Smooth muscle cell (in vitro differentiated cells): ENCODE measurements around the gene TMEM117. TPM values are rescaled to one million over a fixed set of nuclear protein-coding genes. Genes with fewer than 3 reads are reported as not detected.
"Not testable (repeated sequence)": the region's sequence is repeated elsewhere in the genome, so short reads cannot be mapped to it uniquely, and the experiment has no call there.

ENCODE experiments used
- DNase-seq: peaks from one replicate; lab custom pipeline; 2025; ENCODE audit not compliant: unreplicated experiment; lab: John Stamatoyannopoulos, UW
- H2AFZ ChIP-seq: fragments of 200-600 bp; sonication (generic); 2 replicates; pipeline ENCODE4 v1.6.0; 2016; ENCODE audit warnings: antibody characterized with exemption, low read depth, mild to moderate bottlenecking
- H3F3A ChIP-seq: fragments of 200-600 bp; sonication (generic); 2 replicates; pipeline ENCODE4 v1.6.0; 2017; ENCODE audit warnings: antibody characterized with exemption, low read depth
- H3K27ac ChIP-seq: fragments of 200-600 bp; sonication (generic); 2 replicates; pipeline ENCODE4 v1.5.1; 2016; ENCODE audit warnings: low read depth, mild to moderate bottlenecking
- H3K27me3 ChIP-seq: fragments of 200-600 bp; sonication (generic); 2 replicates; pipeline ENCODE4 v1.6.1; 2016; ENCODE audit warnings: low read depth, mild to moderate bottlenecking
- H3K36me3 ChIP-seq: fragments of 200-600 bp; sonication (generic); 2 replicates; pipeline ENCODE4 v1.5.1; 2016; ENCODE audit warnings: low read depth
- H3K4me1 ChIP-seq: fragments of 200-600 bp; sonication (generic); 2 replicates; pipeline ENCODE4 v1.5.1; 2016; ENCODE audit warnings: low read depth
- H3K4me2 ChIP-seq: fragments of 200-600 bp; sonication (generic); 2 replicates; pipeline ENCODE4 v1.6.0; 2016; ENCODE audit warnings: mild to moderate bottlenecking
- H3K4me3 ChIP-seq: fragments of 200-600 bp; sonication (generic); 2 replicates; pipeline ENCODE4 v1.5.1; 2016; ENCODE audit warnings: mild to moderate bottlenecking
- H3K79me2 ChIP-seq: fragments of 200-600 bp; sonication (generic); 2 replicates; pipeline ENCODE4 v1.6.0; 2016; ENCODE audit warnings: low read depth, mild to moderate bottlenecking
- H3K9ac ChIP-seq: fragments of 200-600 bp; sonication (generic); 2 replicates; pipeline ENCODE4 v1.6.0; 2016; ENCODE audit warnings: low read depth
- H3K9me3 ChIP-seq: fragments of 200-600 bp; sonication (generic); replicated peaks from 2 replicates; pipeline ENCODE4 v1.5.1; 2016; ENCODE audit warnings: low read depth
- H4K20me1 ChIP-seq: fragments of 200-600 bp; sonication (generic); 2 replicates; pipeline ENCODE4 v1.6.0; 2016; ENCODE audit warnings: low read depth
- WGBS: methylation state at CpG from one replicate; pipeline ENCODE4 v1.1.7; 2016; ENCODE audit warnings: low lambda C conversion rate; 5-methylcytosine and 5-hydroxymethylcytosine counted together
- polyA plus RNA-seq: library from polyadenylated mRNA; unstranded; fragments of >200 nt; fragmentation: Nextera tagmentation; extraction: Ambion mirVana; gene quantifications from 2 replicates; pipeline ENCODE4 v1.2.1, GENCODE V29; 2016
- total RNA-seq: library from RNA; depleted of rRNA; stranded (reverse); fragments of >200 nt; gene quantifications from 2 replicates; pipeline ENCODE4 v1.2.3, GENCODE V29; 2014
- TF ChIP-seq, protein P1 (sequence below): fragments of 200-600 bp; sonication (generic); IDR thresholded peaks from 2 replicates; pipeline ENCODE4 v1.5.1; 2017; ENCODE audit warnings: borderline replicate concordance, mild to moderate bottlenecking, antibody characterized with exemption; ENCODE audit not compliant: insufficient read depth, poor library complexity, severe bottlenecking

Gene TMEM117
- total and polyA plus RNA-seq, 2 experiments from 2014 or later, result 13.0 to 38.9 TPM

DNA sequence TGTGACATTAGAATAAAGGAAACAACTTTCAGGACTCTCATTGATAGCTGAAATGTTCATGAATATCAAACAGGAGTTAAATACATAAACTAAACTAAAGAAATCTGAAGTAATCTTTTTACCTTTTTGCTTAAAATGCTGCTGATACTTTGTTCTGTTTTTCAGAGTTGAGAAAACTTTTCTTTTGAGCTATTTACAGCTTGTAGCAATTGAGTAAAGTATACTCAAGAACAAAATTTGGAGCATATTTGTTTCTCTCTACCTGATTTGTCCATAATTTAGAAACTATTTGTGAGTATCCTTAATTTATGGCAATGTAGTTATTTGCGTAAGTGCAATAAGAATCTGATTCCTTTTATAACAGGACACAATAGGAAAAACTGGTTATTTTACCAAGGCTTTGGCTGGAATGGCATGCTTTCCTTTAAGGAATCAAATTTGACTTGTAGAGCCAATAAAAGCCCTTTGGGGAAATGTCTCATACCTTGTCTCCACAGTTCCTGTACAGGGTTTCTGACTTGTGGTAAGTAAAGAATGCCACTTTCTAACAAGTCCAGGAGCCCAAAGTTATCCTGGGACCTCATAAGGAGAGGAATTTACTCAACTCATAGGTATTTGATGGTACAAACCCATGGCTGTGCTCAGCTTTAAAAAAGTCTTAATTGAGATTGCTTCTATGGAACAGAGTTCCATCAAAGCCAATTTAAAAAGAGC, 195.7 kb downstream of the TMEM117 start:
- Histone ChIP-seq H3K9me3 (no peaks in the 10 kb centered on the region), H3K27ac (no peak overlapping the region), H3F3A (no peaks in the 10 kb centered on the region), H3K9ac (no peak overlapping the region), H2AFZ (no peak overlapping the region), H4K20me1 (no peaks in the 10 kb centered on the region), H3K27me3 (no peaks in the 10 kb centered on the region), H3K4me1 (no peaks in the 10 kb centered on the region), H3K36me3 (no peaks in the 10 kb centered on the region), H3K4me3 (no peak overlapping the region), H3K4me2 (no peak overlapping the region), H3K79me2 (no peaks in the 10 kb centered on the region)
- DNase-seq, result no peak
- TF ChIP-seq, protein P1, sequence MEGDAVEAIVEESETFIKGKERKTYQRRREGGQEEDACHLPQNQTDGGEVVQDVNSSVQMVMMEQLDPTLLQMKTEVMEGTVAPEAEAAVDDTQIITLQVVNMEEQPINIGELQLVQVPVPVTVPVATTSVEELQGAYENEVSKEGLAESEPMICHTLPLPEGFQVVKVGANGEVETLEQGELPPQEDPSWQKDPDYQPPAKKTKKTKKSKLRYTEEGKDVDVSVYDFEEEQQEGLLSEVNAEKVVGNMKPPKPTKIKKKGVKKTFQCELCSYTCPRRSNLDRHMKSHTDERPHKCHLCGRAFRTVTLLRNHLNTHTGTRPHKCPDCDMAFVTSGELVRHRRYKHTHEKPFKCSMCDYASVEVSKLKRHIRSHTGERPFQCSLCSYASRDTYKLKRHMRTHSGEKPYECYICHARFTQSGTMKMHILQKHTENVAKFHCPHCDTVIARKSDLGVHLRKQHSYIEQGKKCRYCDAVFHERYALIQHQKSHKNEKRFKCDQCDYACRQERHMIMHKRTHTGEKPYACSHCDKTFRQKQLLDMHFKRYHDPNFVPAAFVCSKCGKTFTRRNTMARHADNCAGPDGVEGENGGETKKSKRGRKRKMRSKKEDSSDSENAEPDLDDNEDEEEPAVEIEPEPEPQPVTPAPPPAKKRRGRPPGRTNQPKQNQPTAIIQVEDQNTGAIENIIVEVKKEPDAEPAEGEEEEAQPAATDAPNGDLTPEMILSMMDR, result no peak
- 61% methylated on average over 1 of the region's 1 CpG for WGBS

DNA sequence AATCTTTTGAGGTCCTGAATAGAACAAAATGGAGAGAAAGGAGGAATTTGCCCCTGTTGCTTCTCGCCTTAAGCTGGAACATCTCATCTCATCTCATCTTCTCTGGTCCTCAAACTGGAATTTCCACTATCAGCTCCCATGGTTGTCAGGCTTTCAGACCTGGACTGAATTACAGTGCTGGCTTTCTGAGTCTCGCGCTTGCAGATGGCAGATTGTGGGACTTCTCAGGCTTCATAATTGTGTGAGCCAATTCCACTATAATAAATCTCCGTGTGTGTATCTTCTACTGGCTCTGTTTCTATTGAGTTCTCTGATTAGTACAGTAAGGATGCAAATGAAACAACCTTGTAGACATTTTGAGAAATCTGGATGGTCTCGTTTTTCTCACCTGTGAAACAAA, 199.0 kb downstream of the TMEM117 start:
- Histone ChIP-seq H3K27ac (no peak overlapping the region), H3F3A (no peaks in the 10 kb centered on the region), H3K79me2 (no peaks in the 10 kb centered on the region), H3K27me3 (no peaks in the 10 kb centered on the region), H3K9me3 (no peaks in the 10 kb centered on the region), H3K4me1 (no peaks in the 10 kb centered on the region), H3K36me3 (no peaks in the 10 kb centered on the region), H3K9ac (no peak overlapping the region), H3K4me2 (no peak overlapping the region), H4K20me1 (no peaks in the 10 kb centered on the region), H2AFZ (no peak overlapping the region), H3K4me3 (no peak overlapping the region)
- no peak for DNase-seq
- WGBS, result 83% methylated on average over 5 of the region's 5 CpGs
- TF ChIP-seq, protein P1, result no peak

DNA sequence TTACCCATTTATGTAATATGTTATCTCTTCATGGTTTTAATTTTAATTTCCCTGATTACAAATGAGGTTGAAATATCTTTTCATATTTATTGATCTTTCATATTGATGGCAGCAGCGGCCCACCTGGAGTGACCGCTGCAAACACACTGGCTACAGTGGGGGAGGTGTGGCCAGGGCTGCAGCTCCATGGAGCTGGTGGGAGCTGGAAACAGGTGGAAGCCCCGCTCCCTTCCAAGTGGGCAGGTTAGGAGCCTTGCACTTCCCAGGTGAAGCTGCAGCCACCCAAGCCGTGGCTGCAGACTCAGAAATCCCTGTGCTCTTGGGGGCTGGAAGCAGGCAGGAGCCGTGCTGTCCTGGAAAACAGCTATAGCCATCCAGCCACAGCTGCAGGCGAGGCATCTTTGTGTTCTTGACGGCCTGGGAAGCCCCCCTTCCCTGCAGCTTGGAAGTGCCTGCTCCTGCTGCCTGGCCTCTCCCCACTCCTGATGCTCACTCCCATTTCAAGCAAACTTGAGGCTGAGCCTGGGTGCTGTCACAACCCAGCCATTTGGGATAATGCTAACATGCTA, 201.1 kb downstream of the TMEM117 start:
- no peak for DNase-seq
- TF ChIP-seq, protein P1, result no peak
- Histone ChIP-seq H4K20me1 (no peaks in the 10 kb centered on the region), H3K9me3 (no peaks in the 10 kb centered on the region), H3K36me3 (no peaks in the 10 kb centered on the region), H3K9ac (no peak overlapping the region), H3K27ac (no peak overlapping the region), H3K27me3 (no peaks in the 10 kb centered on the region), H3K4me2 (no peak overlapping the region), H3F3A (no peaks in the 10 kb centered on the region), H2AFZ (no peak overlapping the region), H3K79me2 (no peaks in the 10 kb centered on the region), H3K4me1 (no peaks in the 10 kb centered on the region), H3K4me3 (no peak overlapping the region)
- 88% methylated on average over 7 of the region's 7 CpGs for WGBS

DNA sequence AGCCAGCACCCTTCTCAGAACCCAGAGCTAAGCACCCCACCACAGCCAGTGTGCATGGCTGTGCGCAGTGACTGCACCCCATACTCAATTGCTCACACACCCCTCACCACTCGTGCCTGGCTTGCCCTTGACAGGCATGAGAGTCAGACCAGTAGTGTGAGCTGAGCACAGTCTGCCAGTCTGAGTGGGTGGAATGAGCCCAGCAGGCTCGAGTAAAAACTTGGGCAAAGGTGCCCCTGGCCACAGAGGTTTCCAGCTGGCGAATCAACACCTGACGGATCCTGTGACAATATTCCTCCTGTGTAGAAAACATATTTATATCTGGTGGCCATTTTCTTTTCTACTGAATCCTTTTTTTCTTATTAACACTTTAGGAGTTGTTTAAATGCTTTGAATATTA, 202.5 kb downstream of the TMEM117 start:
- DNase-seq, result no peak
- H3K9me3 ChIP-seq, result no peaks in the 10 kb centered on the region
- H3K36me3 ChIP-seq, result no peaks in the 10 kb centered on the region
- H3K9ac ChIP-seq, result no peak overlapping the region
- no peak overlapping the region for H3K27ac ChIP-seq
- H3K4me1 ChIP-seq, result no peaks in the 10 kb centered on the region
- H3K4me2 ChIP-seq, result no peak overlapping the region
- 91% methylated on average over 5 of the region's 5 CpGs for WGBS
- H3K27me3 ChIP-seq, result no peaks in the 10 kb centered on the region
- no peak overlapping the region for H3K4me3 ChIP-seq
- H3K79me2 ChIP-seq, result no peaks in the 10 kb centered on the region
- H4K20me1 ChIP-seq, result no peaks in the 10 kb centered on the region
- TF ChIP-seq, protein P1, result no peak
- no peaks in the 10 kb centered on the region for H3F3A ChIP-seq
- H2AFZ ChIP-seq, result no peak overlapping the region

DNA sequence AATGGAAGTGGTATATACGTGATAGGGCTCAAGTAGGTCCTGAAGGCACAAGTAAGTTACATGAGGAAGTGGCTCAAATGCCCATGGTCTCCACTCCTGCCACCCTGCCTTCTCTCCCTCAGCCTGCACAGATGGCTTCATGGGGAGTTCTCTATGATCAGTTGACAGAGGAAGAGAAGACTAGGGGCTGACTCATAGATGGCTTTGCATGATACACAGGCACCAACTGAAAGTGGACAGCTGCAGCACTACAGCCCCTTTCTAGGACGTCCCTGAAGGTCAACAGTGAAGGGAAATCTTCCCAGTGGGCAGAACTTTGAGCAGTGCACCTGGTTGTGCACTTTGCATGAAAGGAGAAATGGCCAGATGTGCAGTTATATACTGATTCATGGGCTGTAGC, 208.6 kb downstream of the TMEM117 start:
- H3K27ac ChIP-seq, H3K27me3 ChIP-seq, H4K20me1 ChIP-seq, DNase-seq, H3K79me2 ChIP-seq, H3K36me3 ChIP-seq, H3F3A ChIP-seq, H3K9me3 ChIP-seq, H2AFZ ChIP-seq, H3K9ac ChIP-seq, H3K4me2 ChIP-seq, H3K4me3 ChIP-seq, H3K4me1 ChIP-seq: not testable (repeated sequence)
- WGBS, result 85% methylated on average over 2 of the region's 2 CpGs
